ENCODE results near the gene GPR87. TPM values are rescaled to one million over a fixed set of nuclear protein-coding genes. Genes with fewer than 3 reads are reported as not detected.

Gene GPR87
- total RNA-seq, 4 donors from 2014 or later = 14.7 to 44.3 (median 30.9) TPM

DNA sequence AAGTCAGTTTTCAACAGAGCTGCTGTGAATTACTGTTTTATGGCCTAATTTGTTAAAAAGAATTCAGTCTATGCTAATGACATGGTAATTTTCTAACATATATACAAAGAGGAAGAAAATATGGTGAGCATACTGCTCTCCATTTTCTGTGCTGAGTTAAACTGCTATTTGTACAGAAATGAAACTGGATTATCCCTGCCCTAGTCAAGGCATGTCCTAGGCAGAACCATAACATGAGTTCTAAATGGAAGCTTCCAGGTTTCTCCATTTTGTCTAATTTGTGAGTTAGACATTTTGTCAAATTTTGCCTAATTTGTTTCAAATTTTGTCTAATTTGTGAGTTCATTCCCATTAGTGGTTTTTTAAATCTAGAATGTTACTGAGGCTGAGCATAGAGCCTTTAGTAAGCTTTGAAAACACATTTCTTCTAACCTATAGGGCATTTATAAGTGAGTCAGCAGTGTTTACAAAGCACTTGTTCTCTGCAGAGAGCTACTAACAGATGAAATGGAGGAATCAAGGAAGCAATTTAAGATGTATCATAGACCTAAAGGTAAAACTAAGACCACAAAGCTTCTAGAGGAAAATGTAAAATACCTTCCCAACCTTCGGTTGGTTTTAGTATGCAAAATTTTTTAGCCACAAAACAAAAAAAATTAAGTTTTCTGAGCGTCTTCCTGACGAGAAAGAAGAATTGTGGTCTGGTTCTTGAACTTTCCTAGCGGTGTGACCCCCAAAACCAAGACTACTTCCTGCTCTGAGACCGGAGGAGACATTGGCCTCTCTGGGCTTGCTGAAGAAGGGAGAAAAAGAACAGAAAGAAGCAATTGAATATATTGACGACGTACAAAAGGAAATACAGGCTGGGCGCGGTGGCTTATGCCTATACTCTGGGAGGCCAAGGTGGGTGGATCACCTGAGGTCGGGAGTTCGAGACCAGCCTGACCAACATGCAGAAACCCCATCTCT lies 48.1 kb downstream of the GPR87 start:
- DNase-seq (ENCODE audit: low spot score in 2 of 2) = no peak
- 91% methylated on average over 11 of the region's 11 CpGs for WGBS
- Histone ChIP-seq H3K27me3 (no peaks in the 10 kb centered on the region), H3K27ac (no peak overlapping the region), H3K4me1 (peaks cover 3% of the 10 kb centered on the region), H3K4me3 (no peak overlapping the region), H3K9me3 (no peaks in the 10 kb centered on the region), H3K36me3 (no peaks in the 10 kb centered on the region)
- TF ChIP-seq, protein P1, sequence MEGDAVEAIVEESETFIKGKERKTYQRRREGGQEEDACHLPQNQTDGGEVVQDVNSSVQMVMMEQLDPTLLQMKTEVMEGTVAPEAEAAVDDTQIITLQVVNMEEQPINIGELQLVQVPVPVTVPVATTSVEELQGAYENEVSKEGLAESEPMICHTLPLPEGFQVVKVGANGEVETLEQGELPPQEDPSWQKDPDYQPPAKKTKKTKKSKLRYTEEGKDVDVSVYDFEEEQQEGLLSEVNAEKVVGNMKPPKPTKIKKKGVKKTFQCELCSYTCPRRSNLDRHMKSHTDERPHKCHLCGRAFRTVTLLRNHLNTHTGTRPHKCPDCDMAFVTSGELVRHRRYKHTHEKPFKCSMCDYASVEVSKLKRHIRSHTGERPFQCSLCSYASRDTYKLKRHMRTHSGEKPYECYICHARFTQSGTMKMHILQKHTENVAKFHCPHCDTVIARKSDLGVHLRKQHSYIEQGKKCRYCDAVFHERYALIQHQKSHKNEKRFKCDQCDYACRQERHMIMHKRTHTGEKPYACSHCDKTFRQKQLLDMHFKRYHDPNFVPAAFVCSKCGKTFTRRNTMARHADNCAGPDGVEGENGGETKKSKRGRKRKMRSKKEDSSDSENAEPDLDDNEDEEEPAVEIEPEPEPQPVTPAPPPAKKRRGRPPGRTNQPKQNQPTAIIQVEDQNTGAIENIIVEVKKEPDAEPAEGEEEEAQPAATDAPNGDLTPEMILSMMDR (IDR thresholded peaks at IDR 0.05) = no peak
- TF ChIP-seq EP300 (IDR thresholded peaks at IDR 0.05) (no peak), POLR2A (IDR thresholded peaks at IDR 0.05) (no peak), POLR2AphosphoS5 (IDR thresholded peaks at IDR 0.05) (no peak)

DNA sequence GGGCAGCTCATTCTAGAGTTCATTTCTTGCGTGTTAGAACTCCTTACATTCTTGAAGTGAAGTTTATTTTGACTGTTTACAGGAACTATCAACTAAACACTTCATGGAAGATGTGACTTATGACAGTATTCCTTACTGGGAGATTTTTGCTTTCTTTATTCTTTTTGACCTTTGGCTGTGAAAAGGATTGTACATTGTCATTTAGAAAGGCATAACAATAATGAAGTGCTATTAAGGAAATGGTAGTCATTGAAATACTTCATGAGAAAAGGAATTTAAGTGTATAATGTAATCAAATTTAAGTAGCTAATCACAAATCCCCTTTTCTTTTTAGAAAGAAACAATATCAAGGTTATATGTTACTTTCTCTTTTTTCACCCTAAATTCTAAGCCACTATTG lies 49.6 kb downstream of the GPR87 start:
- 95% methylated on average over 1 of the region's 1 CpG for WGBS
- Histone ChIP-seq H3K36me3 (no peaks in the 10 kb centered on the region), H3K4me1 (peaks cover 3% of the 10 kb centered on the region), H3K4me3 (no peak overlapping the region), H3K27me3 (no peaks in the 10 kb centered on the region), H3K27ac (no peak overlapping the region), H3K9me3 (no peaks in the 10 kb centered on the region)
- no peak for DNase-seq (ENCODE audit: low spot score in 2 of 2)
- TF ChIP-seq POLR2A (IDR thresholded peaks at IDR 0.05) (no peak), POLR2AphosphoS5 (IDR thresholded peaks at IDR 0.05) (no peak), EP300 (IDR thresholded peaks at IDR 0.05) (no peak)
- TF ChIP-seq, protein P1 (IDR thresholded peaks at IDR 0.05) = no peak

DNA sequence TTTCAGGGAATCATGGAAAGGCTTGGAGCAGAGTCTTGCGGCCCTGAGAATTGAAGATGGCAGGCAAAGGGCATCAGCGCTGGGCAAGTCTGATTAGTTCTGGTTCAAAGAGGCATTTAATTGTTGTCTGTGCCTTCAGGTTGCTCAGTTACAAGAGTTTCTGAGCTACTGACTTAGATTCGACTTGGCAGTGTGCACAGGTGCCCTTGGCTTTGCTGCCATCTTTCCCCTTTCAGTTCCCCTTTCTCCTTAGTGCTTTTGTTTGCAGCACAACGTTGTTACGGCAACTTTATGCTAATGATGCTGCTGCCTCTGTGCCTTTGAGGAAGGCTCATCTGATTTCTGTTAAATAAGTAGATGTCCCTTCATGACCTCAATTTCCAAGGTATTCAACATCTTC lies 50.8 kb downstream of the GPR87 start:
- WGBS = 50% methylated on average over 5 of the region's 5 CpGs

DNA sequence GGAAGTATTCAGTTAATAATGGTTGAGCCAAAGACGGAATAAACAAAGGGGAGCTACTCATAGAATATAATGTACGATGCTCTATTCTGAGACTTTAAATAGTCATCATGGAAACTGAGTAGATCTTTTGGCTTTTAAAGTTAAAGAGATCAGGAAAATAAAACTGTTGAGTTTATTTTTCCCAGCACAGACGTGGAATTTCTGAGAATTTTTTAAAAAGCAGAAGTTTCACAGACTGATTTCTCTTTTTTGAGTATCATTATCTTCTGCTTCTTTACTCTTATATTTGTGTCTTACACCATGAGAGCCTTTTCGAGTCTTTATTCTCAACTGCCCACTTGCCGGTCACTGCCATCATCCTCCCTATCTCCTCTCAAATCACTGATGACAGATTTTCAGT lies 51.5 kb downstream of the GPR87 start:
- H3K27ac ChIP-seq = peak overlapping the region; percentile 18
- H3K36me3 ChIP-seq = no peaks in the 10 kb centered on the region
- H3K4me3 ChIP-seq = no peak overlapping the region
- H3K27me3 ChIP-seq = no peaks in the 10 kb centered on the region
- H3K9me3 ChIP-seq = no peaks in the 10 kb centered on the region
- WGBS = 91% methylated on average over 5 of the region's 5 CpGs
- TF ChIP-seq POLR2AphosphoS5 (IDR thresholded peaks at IDR 0.05) = no peak
- DNase-seq (ENCODE audit: low spot score in 2 of 2) = no peak
- peaks cover 3% of the 10 kb centered on the region for H3K4me1 ChIP-seq

More for the DNA sequence above, 50.8 kb downstream of the GPR87 start:
- no peak for DNase-seq (ENCODE audit: low spot score in 2 of 2)
- no peak overlapping the region for H3K4me3 ChIP-seq
- peaks cover 3% of the 10 kb centered on the region for H3K4me1 ChIP-seq
- no peaks in the 10 kb centered on the region for H3K27me3 ChIP-seq
- H3K9me3 ChIP-seq = no peaks in the 10 kb centered on the region
- H3K36me3 ChIP-seq = no peaks in the 10 kb centered on the region
- no peak for TF ChIP-seq POLR2AphosphoS5 (IDR thresholded peaks at IDR 0.05)
- TF ChIP-seq, protein P1 (IDR thresholded peaks at IDR 0.05) = no peak
- peak overlapping the region; percentile 1 for H3K27ac ChIP-seq

DNA sequence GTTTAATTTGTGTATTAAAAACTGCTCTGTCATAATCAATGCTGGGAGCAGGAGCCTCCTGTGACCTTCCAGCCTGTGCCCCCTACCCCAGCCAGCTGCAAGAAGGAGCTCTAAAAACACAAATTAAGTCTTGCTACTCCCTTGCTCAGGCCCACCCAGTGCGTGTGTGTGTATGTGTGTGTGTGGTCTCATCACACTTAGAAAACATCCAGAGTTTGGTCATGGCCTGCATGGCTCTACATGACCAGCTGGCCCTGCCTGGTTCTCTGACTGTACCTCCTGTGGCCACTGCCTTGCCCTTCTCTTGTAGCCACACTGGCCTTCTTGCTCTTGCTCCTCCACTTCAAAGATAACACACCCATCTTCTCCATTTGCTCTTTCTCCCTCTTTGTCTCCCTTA lies 52.0 kb downstream of the GPR87 start:
- no peaks in the 10 kb centered on the region for H3K36me3 ChIP-seq
- H3K4me1 ChIP-seq = peaks cover 3% of the 10 kb centered on the region
- H3K4me3 ChIP-seq = no peak overlapping the region
- H3K27me3 ChIP-seq = no peaks in the 10 kb centered on the region
- peak overlapping the region; percentile 18 for H3K27ac ChIP-seq
- no peak for DNase-seq (ENCODE audit: low spot score in 2 of 2)
- WGBS = 100% methylated on average over 1 of the region's 1 CpG
- TF ChIP-seq POLR2A (IDR thresholded peaks at IDR 0.05) = no peak
- no peak for TF ChIP-seq POLR2AphosphoS5 (IDR thresholded peaks at IDR 0.05)
- TF ChIP-seq, protein P1 (IDR thresholded peaks at IDR 0.05) = no peak
- no peak for TF ChIP-seq EP300 (IDR thresholded peaks at IDR 0.05)
- H3K9me3 ChIP-seq = no peaks in the 10 kb centered on the region
